Measurements from ENCODE around the gene FAM174C. TPM values are rescaled to one million over a fixed set of nuclear protein-coding genes. Genes with fewer than 3 reads are reported as not detected.

FAM174C gene
- total RNA-seq, 1 donor from 2014 or later: 32.7 TPM

GRCh38 chr19:1253514-1254080, 21.7 kb upstream of the FAM174C start:
- TF ChIP-seq CTCF (IDR thresholded peaks at IDR 0.05): no peak
- no peak for DNase-seq (ENCODE audit: low spot score)
- Mint-ChIP-seq H3K4me1 (ENCODE audit: low read depth) (peaks cover 49% of the 10 kb centered on the region), H3K27me3 (ENCODE audit: low read depth) (no peaks in the 10 kb centered on the region), H3K4me3 (ENCODE audit: unreplicated experiment) (peak overlapping the region; percentile 66), H3K27ac (ENCODE audit: unreplicated experiment) (peak overlapping the region; percentile 89), H3K9me3 (ENCODE audit: low read depth) (no peaks in the 10 kb centered on the region), H3K36me3 (ENCODE audit: low read depth) (peaks cover 28% of the 10 kb centered on the region)

- DNase-seq (ENCODE audit: low spot score): no peak
- Mint-ChIP-seq H3K27me3 (ENCODE audit: low read depth) (no peaks in the 10 kb centered on the region), H3K9me3 (ENCODE audit: low read depth) (no peaks in the 10 kb centered on the region), H3K4me1 (ENCODE audit: low read depth) (peaks cover 54% of the 10 kb centered on the region), H3K36me3 (ENCODE audit: low read depth) (peaks cover 28% of the 10 kb centered on the region), H3K4me3 (ENCODE audit: unreplicated experiment) (no peak overlapping the region), H3K27ac (ENCODE audit: unreplicated experiment) (no peak overlapping the region)
- no peak for TF ChIP-seq CTCF (IDR thresholded peaks at IDR 0.05)
Observed at GRCh38 chr19:1254081-1254527, 21.2 kb upstream of the FAM174C start.

GRCh38 chr19:1254530-1255185, 20.7 kb upstream of the FAM174C start:
- Mint-ChIP-seq H3K9me3 (ENCODE audit: low read depth) (no peaks in the 10 kb centered on the region), H3K27ac (ENCODE audit: unreplicated experiment) (peak overlapping the region; percentile 66), H3K27me3 (ENCODE audit: low read depth) (no peaks in the 10 kb centered on the region), H3K4me3 (ENCODE audit: unreplicated experiment) (no peak overlapping the region), H3K36me3 (ENCODE audit: low read depth) (peaks cover 28% of the 10 kb centered on the region), H3K4me1 (ENCODE audit: low read depth) (peaks cover 60% of the 10 kb centered on the region)
- DNase-seq (ENCODE audit: low spot score): no peak
- TF ChIP-seq CTCF (IDR thresholded peaks at IDR 0.05): no peak

- Mint-ChIP-seq H3K27ac (ENCODE audit: unreplicated experiment) (peak overlapping the region; percentile 66), H3K9me3 (ENCODE audit: low read depth) (no peaks in the 10 kb centered on the region), H3K4me3 (ENCODE audit: unreplicated experiment) (no peak overlapping the region), H3K4me1 (ENCODE audit: low read depth) (peaks cover 64% of the 10 kb centered on the region), H3K27me3 (ENCODE audit: low read depth) (no peaks in the 10 kb centered on the region), H3K36me3 (ENCODE audit: low read depth) (peaks cover 27% of the 10 kb centered on the region)
- TF ChIP-seq CTCF (IDR thresholded peaks at IDR 0.05): no peak
- no peak for DNase-seq (ENCODE audit: low spot score)
Observed at GRCh38 chr19:1255186-1256161, 19.9 kb upstream of the FAM174C start.

All from chondrocyte (in vitro differentiated cells).